ENCODE results near the gene CHSY3.

The CHSY3 gene

DNA sequence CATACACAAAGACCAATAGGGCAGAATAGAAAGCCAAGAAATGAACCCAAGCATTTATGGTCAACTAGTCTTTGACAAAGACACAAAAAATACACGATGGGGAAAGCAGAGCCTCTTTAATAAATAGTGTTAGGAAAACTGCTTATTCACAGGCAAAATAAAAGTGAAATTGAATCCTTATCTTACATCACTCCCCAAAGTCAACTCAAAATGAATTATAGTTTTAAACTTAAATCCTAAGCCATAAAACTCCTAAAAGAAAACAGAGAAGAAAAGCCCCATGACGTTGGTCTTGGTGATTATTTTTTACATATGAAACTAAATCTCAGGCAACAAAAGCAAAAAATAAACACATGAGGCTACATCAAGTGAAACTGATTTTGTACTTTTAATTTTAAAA lies 46.8 kb downstream of the CHSY3 start:
- DNase-seq: no peak

- no peak for DNase-seq
Observed at GRCh38 chr5:129958581-129958980, 54.3 kb downstream of the CHSY3 start.

DNA sequence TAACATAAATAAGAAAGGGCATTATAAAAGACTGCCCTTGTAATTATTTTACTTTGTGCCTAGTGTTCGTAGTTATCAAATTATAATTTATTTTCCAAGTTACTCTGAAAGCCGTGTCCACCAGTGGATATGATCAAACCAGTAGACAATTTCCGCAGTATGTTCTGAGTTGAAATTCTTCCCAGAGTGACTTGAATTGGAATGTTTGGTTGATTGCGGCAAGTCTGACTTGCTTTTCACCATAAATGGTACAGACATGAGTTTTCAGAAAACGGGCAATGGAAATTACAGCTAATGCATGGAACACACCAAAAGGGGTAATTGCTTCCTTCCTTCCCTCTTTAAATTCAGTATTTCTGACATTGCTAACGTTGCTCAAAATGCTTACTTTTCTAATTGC lies 56.6 kb downstream of the CHSY3 start:
- DNase-seq: no peak

- DNase-seq: no peak
Observed at GRCh38 chr5:129962506-129962905, 58.2 kb downstream of the CHSY3 start.

DNA sequence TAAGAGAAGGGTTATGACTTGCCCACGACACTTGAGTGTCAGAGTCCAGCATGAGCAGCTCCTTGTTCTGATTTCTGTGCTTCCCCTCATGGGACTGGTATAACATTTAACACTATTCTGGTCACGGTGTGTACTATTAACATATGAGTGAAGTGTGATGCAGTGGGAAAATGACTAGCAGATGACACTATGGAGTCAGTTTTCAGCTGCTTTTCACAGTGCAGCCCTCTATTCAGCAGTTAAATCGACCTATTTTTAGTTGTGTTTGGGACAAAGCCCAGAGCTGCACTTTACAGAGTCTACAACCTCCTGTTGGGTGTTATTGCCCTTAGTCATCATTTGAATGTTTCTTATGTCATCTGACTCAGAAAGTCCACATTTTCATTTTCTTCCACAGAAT lies 59.1 kb downstream of the CHSY3 start:
- DNase-seq: peak; percentile 96

DNA sequence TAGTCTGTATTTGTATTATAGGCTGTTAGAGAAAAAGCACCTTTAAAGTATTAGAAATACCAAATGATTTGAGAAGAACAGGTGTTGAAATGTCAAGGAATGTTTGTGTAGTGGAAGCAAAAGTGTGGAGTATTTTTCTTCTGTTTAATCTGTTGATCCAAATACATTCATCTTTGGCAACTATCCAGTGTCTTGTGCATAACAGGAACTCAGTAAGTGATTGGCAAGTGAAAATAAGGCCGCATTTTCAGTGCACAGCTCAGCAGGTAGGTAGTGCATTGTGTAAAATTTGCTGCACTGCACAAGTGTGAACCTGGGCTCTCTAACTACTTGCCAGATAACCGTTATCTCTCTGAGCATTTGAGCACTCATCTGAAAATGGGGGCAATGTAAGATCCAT lies 61.8 kb downstream of the CHSY3 start:
- no peak for DNase-seq

DNA sequence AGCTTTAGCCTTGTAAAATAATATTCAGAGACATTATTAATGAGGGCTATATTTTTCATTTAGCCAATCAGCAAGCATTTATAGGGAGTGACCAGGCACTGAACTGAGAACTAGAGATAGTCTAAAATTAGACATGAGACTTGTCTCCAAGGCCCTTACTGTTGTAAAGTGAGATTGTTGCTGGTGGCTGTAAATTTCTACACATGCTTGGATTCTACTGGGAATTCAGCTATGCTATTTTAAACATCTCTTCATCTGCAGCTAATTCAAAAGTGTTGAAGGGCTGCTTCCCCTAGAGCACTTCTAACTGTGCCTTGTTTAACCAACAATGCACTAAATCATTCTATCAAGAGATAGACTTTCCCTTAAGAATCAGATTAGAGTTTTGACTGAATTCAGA lies 67.4 kb downstream of the CHSY3 start:
- DNase-seq: peak; percentile 63

GRCh38 chr5:129972465-129973141 lies 68.3 kb downstream of the CHSY3 start:
- no peak for DNase-seq

DNA sequence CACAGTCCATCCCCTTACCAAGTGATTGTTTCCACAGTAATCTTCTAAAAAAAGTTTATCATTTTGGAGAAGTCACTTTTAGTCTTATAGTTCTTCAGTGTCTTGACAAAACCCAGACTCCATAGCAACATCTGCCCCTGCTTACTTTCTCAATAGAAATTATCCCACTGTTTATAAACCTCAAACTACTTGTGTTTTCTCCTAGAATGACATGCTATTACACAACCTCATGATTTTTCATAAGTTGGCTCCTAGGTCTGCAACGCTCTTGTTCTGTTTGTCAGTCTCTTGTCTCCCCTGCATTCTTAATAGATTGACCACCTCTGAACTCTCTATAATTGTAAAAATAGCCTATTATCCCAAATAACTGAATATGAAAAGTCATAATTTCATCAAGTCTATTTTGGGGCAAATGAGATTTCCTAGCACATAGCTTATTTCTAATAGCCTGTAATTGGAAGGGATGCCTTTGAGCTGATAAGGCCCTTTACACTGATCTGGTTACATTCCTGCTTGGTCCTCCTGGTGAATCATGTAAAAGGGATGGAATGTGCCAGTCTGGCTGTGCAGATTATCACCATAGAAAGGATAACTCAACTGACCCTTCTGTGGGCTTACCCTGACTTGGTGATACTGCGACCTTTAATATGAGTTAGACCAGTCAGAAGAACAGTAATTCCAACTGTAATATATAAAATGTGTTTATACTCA lies 69.6 kb downstream of the CHSY3 start:
- DNase-seq: peak; percentile 72

DNA sequence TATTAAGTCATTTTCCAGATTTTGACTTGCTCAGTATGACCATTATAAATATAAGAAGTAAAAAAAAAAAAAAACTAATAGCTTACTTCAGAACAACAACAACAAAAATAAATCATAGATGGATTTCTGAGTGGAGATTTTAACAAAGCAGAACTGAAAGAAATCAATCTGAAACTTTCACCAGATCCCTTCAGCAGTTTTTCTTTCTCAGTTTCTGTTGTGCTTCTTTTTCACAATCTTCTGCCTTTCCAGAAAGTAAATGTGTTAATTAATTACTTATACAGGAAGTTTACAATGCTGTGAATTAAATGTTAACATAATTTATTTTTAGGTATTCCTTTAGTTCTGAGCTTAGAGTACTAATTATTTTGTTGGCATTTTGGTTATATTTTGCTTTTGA lies 73.5 kb downstream of the CHSY3 start:
- DNase-seq: no peak

- no peak for DNase-seq
Observed at GRCh38 chr5:129978270-129978669, 74.0 kb downstream of the CHSY3 start.

DNA sequence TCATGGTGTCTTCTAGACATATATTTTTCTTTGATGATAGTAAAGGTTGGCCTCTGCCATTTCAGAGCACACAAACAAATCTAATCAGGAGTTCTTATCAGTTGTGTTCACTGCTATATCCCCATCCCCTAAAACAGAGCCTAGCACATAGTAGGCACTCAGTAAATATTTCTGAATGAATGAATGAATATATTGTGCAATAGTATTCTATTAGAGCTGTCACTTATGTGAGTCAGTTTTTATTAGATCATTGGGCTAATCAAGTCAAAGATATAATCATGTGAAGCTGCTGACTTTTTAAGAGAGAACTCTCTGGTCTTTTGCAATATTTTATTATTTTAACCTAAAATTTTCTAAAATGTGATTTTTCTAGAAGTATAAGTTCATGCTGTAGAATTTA lies 84.2 kb downstream of the CHSY3 start:
- DNase-seq: no peak

DNA sequence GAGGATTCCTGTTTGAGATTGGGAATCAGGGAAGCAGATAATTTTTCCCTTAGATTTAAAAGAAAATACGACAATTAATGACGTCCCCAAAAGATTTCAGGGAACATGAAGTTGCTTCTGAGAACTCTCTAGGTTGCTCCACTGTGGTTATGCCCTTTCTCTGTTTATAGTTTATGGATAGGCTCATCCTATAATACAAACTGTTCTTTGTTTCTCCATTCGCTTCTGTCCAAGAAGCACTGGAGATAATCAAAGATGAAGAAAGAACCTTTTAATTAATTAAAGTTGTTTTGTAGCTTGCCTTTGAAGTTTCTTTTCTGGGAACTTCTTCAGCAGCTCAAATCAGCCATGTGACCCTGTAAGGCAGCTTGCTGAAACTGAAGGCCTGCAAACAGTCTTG lies 87.5 kb downstream of the CHSY3 start:
- no peak for DNase-seq

DNA sequence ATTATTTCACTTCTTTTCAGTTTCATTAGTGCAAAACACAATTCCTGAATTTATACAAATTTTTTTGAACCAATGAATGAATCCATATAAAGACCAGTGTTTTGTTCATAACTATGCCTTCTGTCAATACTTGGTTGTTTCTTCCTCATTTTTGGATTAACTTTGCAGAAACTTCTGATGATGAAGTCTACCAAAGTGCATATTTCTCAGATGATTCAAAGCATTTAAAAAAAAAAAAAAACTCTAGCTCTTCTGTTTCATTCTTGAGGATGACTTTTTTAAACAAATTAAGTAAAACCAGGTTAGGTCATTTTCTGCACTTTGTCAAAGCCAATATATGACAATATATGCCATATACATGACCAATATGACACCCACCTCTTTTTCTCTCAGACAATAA lies 92.6 kb downstream of the CHSY3 start:
- peak; percentile 73 for DNase-seq

- DNase-seq: no peak
Observed at GRCh38 chr5:130000460-130000859, 96.2 kb downstream of the CHSY3 start.

- no peak for DNase-seq
Observed at GRCh38 chr5:130002183-130002582, 97.9 kb downstream of the CHSY3 start.

GRCh38 chr5:130002876-130003275 lies 98.6 kb downstream of the CHSY3 start:
- DNase-seq: no peak

GRCh38 chr5:130011986-130012385 lies 107.7 kb downstream of the CHSY3 start:
- DNase-seq: no peak

DNA sequence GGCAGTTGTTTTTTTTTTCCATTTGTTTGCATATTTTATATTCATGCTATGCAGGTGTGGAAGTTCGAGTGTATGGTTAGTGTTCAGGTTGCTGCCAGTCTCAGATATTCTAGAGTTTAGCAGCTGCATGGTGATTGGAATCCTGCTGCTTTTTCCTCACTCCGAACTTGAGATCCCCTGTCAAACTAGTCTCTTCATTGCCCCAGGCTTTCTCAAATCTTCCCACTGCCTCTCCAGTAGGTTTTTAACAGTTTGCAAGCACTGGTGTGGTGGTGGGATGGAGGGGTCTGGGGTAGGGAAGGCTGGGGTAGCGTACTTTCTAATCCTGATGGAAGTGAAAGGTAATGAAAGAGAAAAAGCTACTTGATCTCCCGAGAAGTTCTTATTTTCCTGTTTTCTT lies 112.9 kb downstream of the CHSY3 start:
- no peak for DNase-seq

GRCh38 chr5:130018641-130019040 lies 114.4 kb downstream of the CHSY3 start:
- no peak for DNase-seq

GRCh38 chr5:130021000-130021399 lies 116.7 kb downstream of the CHSY3 start:
- DNase-seq: no peak

GRCh38 chr5:130021876-130022275 lies 117.6 kb downstream of the CHSY3 start:
- no peak for DNase-seq

DNA sequence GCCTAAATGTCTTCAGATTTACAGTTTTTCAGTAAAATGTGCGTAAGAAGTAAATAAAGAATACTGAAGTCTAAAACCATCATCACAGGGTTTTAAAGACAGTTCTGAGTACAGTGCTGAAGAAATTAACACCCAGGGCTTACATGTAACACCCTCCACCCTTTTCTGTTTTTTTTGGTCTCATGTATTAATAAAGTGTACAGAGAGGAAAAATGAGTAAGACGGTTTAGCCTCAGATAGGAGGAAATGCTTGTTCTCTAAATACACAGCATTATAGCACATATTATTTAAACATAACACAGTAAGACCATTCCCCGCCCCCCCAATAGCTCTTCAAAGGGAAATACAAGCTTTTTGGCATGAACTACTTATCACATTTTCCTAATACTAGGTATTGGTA lies 119.3 kb downstream of the CHSY3 start:
- DNase-seq: no peak

DNA sequence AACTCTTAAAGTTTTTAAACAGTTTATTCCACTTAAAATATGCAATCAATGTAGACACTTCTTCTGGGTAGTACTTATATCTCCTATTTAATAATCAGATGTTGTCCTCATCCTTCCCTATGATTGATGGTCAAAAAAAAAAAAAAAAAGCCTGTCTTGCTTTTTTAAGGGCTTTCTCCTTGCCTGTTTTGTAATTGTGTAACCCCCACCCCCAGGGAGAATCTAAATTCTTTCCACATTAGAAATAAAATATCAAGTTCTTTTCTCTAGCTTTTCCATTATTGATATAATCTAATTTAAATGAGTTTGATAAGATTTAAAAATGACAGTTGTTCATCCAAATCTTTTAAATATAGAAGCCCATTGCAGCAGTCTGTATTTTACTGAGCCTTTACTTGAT lies 119.7 kb downstream of the CHSY3 start:
- no peak for DNase-seq

GRCh38 chr5:130025511-130025910 lies 121.2 kb downstream of the CHSY3 start:
- no peak for DNase-seq
